Stimulated activated CD8-positive, alpha-beta memory T cell treated with anti-CD3 and anti-CD28 coated beads, Interleukin-2, amount 100 ng/mL, for 1 hour (primary cell): ENCODE data around the gene PTPRK.

Experiments
- DNase-seq, 2 donors: peaks; one replicate each; pipeline ENCODE4 v3.0.0-alpha.2; 2020; ENCODE audit warnings: low read depth in 2 of 2

PTPRK gene

GRCh38 chr6:128515550-128516513, 4.6 kb downstream of the PTPRK start:
- DNase-seq, result no peak

- no peak for DNase-seq
Measured at GRCh38 chr6:128513878-128514277, 6.5 kb downstream of the PTPRK start.

GRCh38 chr6:128512296-128512695, 8.1 kb downstream of the PTPRK start:
- no peak for DNase-seq

GRCh38 chr6:128511506-128511905, 8.9 kb downstream of the PTPRK start:
- no peak for DNase-seq

GRCh38 chr6:128509709-128510108, 10.7 kb downstream of the PTPRK start:
- no peak for DNase-seq

GRCh38 chr6:128508588-128509296, 11.7 kb downstream of the PTPRK start:
- DNase-seq, result no peak

- DNase-seq, result no peak
Measured at GRCh38 chr6:128507337-128508310, 12.8 kb downstream of the PTPRK start.

- DNase-seq, result no peak
Measured at GRCh38 chr6:128505603-128506002, 14.8 kb downstream of the PTPRK start.

GRCh38 chr6:128504003-128504654, 16.3 kb downstream of the PTPRK start:
- DNase-seq, result no peak

GRCh38 chr6:128500749-128501600, 19.4 kb downstream of the PTPRK start:
- DNase-seq, result no peak

- DNase-seq, result no peak
Measured at GRCh38 chr6:128500014-128500413, 20.4 kb downstream of the PTPRK start.

GRCh38 chr6:128499079-128499731, 21.2 kb downstream of the PTPRK start:
- DNase-seq, result no peak

GRCh38 chr6:128498234-128498633, 22.2 kb downstream of the PTPRK start:
- DNase-seq, result no peak

- no peak for DNase-seq
Measured at GRCh38 chr6:128495536-128496333, 24.7 kb downstream of the PTPRK start.

GRCh38 chr6:128494440-128494839, 26.0 kb downstream of the PTPRK start:
- DNase-seq, result no peak

- no peak for DNase-seq
Measured at GRCh38 chr6:128493877-128494276, 26.5 kb downstream of the PTPRK start.

- DNase-seq, result no peak
Measured at GRCh38 chr6:128492386-128492785, 28.0 kb downstream of the PTPRK start.

GRCh38 chr6:128491610-128492206, 28.7 kb downstream of the PTPRK start:
- DNase-seq, result no peak
